Measurements from ENCODE around the gene ST7L. TPM values are rescaled to one million over a fixed set of nuclear protein-coding genes. Genes with fewer than 3 reads are reported as not detected.
A peak's percentile ranks its signal among the peaks of the same experiment; 100 is the strongest.

The ST7L gene
- total and polyA plus RNA-seq, 9 of the 15 experiments (the other 6 are each of a cell fraction or from before 2014, with no cell fraction given), result 9.0 to 32.5 (median 26.6) TPM

DNA sequence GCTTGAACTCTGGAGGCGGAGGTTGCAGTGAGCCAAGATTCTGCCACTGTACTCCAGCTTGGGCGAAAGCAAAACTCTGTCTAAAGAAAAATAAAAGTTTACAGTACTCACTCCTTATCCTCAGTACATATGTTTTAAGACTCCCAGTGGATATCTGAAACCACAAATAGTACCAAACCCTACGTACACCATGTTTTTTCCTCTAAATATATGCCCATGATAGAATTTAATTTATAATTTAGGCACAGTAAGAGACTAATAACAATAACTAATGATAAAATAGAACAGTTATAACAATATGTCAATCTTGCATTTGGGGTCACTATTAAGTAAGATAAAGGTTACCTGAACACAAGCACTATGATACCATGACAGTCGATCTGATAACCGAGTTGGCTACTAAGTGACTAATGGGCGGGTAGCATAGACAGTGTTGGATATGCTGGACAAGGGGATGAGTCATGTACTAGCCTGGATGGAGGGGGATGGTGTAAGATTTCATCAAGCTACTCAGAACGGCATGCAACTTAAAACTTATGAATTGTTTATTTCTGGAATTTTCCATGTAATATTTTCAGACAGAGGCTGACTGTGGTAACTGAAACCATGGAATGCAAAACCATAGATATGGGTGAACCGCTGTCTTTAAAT is 43.7 kb downstream of the ST7L start (continued):
- TF ChIP-seq SP1 (CRISPR knock-in tag; IDR thresholded peaks at IDR 0.05) (no peak), ARHGAP35 (IDR thresholded peaks at IDR 0.05; ENCODE audit: partially characterized antibody) (no peak), GATAD2A (IDR thresholded peaks at IDR 0.05) (peak; percentile 29; the same call in 1 of the 2 replicates), MAFG (tag; conservative IDR thresholded peaks at IDR 0.05) (no peak), SMAD2 (IDR thresholded peaks at IDR 0.05; ENCODE audit: low read depth, low read length) (no peak), ZNF140 (CRISPR knock-in tag; IDR thresholded peaks at IDR 0.05) (no peak), MEF2D (tag; conservative IDR thresholded peaks at IDR 0.05; ENCODE audit: low read depth) (no peak), RFX5 (IDR thresholded peaks at IDR 0.05; ENCODE audit: low read depth, low read length) (no peak), ZNF507 (tag; conservative IDR thresholded peaks at IDR 0.05) (no peak), ZNF695 (CRISPR knock-in tag; IDR thresholded peaks at IDR 0.05) (no peak), HDGF (IDR thresholded peaks at IDR 0.05) (no peak), CBX5 (IDR thresholded peaks at IDR 0.05; ENCODE audit: borderline replicate concordance, low read depth) (no peak), XRCC3 (IDR thresholded peaks at IDR 0.05) (no peak), ZNF134 (CRISPR knock-in tag; conservative IDR thresholded peaks at IDR 0.05) (no peak), PTRF (tag; IDR thresholded peaks at IDR 0.05) (no peak), TCF3 (CRISPR knock-in tag; IDR thresholded peaks at IDR 0.05) (no peak), TAL1 (IDR thresholded peaks at IDR 0.05) (no peak)
- TF ChIP-seq, protein P1, sequence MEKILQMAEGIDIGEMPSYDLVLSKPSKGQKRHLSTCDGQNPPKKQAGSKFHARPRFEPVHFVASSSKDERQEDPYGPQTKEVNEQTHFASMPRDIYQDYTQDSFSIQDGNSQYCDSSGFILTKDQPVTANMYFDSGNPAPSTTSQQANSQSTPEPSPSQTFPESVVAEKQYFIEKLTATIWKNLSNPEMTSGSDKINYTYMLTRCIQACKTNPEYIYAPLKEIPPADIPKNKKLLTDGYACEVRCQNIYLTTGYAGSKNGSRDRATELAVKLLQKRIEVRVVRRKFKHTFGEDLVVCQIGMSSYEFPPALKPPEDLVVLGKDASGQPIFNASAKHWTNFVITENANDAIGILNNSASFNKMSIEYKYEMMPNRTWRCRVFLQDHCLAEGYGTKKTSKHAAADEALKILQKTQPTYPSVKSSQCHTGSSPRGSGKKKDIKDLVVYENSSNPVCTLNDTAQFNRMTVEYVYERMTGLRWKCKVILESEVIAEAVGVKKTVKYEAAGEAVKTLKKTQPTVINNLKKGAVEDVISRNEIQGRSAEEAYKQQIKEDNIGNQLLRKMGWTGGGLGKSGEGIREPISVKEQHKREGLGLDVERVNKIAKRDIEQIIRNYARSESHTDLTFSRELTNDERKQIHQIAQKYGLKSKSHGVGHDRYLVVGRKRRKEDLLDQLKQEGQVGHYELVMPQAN (IDR thresholded peaks at IDR 0.05; ENCODE audit: borderline replicate concordance), result no peak
- TF ChIP-seq, protein P2, sequence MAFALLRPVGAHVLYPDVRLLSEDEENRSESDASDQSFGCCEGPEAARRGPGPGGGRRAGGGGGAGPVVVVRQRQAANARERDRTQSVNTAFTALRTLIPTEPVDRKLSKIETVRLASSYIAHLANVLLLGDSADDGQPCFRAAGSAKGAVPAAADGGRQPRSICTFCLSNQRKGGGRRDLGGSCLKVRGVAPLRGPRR (CRISPR knock-in tag; IDR thresholded peaks at IDR 0.05), result no peak
- TF ChIP-seq, protein P3, sequence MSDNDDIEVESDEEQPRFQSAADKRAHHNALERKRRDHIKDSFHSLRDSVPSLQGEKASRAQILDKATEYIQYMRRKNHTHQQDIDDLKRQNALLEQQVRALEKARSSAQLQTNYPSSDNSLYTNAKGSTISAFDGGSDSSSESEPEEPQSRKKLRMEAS (CRISPR knock-in tag; IDR thresholded peaks at IDR 0.05), result no peak
- TF ChIP-seq, protein P4, sequence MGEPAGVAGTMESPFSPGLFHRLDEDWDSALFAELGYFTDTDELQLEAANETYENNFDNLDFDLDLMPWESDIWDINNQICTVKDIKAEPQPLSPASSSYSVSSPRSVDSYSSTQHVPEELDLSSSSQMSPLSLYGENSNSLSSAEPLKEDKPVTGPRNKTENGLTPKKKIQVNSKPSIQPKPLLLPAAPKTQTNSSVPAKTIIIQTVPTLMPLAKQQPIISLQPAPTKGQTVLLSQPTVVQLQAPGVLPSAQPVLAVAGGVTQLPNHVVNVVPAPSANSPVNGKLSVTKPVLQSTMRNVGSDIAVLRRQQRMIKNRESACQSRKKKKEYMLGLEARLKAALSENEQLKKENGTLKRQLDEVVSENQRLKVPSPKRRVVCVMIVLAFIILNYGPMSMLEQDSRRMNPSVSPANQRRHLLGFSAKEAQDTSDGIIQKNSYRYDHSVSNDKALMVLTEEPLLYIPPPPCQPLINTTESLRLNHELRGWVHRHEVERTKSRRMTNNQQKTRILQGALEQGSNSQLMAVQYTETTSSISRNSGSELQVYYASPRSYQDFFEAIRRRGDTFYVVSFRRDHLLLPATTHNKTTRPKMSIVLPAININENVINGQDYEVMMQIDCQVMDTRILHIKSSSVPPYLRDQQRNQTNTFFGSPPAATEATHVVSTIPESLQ (CRISPR knock-in tag; IDR thresholded peaks at IDR 0.05), result no peak

All from K562 (cell line).